HG02885 (cell line): ENCODE results near the gene ZMYM1.
"Not testable (repeated sequence)": the region's sequence is repeated elsewhere in the genome, so short reads cannot be mapped to it uniquely, and the experiment has no call there.

Experiments
- ATAC-seq: cut with Tn5 transposase; IDR thresholded peaks from one replicate; pipeline ENCODE4 v1.9.1; 2021; ENCODE audit warnings: mild to moderate bottlenecking; ENCODE audit not compliant: unreplicated experiment, poor library complexity

ZMYM1 gene

DNA sequence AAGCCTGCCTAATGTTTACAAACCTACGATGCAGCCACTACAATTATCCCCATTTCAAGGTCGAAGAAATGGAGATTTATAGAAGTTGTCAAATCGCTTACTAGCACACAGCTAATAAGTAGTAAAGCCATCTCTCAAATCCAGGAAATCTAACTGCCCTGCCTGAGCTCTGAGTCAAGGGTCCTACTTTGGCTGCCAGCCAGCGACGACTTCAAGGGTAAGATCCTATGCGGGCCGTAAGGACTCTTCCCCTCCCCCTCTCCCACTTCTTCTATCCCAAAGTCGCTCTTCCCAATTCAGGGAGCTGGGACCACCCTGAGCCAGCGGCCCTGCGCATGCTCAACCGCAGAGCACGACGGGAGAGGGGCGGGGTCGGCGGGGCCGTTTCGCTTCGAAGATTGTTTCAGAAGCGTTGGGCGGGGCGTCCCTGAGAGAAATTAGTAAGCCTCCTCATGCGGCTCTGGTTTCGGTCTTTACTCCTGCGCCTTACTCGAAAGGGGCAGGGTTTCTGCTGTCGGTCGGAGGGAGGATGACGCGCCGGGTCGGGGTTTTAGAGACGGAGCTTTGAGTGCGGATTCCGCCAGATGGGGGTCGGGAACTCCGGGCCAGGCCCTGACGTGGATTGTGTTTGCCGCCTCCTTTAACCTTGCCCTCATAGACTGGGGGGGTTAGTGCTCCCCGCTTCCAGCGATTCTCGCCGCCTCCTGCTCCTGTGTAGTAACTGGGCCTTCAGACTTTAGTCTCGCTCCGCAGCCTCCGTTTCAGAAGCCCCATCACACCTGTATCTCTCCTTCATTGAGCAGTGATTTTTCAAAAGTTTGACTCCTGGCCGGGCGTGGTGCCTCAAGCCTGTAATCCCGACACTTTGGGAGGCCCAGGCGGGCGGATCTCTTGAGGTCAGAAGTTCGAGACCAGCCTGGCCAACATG, at the start of gene ZMYM1:
Gene ZMYM1, plus strand, starts transcription at position 383 of the 928 bp plus-strand sequence. CDS start 14,603 bp downstream, outside the sequence.
- ATAC-seq, result peak; percentile 89

- ATAC-seq, result no peak
Measured at GRCh38 chr1:35029761-35030160, 49.4 kb upstream of the ZMYM1 start.

GRCh38 chr1:35030338-35030737, 48.8 kb upstream of the ZMYM1 start:
- no peak for ATAC-seq

- no peak for ATAC-seq
Measured at GRCh38 chr1:35030756-35031446, 48.3 kb upstream of the ZMYM1 start.

DNA sequence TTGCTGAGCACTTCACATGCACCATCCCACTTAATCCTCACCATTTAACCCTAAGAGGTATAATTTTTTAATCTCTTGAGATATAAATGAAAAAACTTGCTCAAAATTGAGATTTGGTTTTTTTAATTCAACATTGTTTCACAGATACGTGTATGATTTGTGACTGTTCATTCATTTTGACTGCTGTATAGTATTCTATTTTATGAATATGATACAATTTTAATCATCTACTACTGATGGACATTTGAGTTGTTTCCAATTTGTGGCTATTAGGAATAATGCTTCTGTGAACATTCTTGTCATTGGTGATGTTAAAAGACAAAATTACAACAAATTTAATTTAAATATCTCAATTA, 46.8 kb upstream of the ZMYM1 start:
- ATAC-seq, result no peak

DNA sequence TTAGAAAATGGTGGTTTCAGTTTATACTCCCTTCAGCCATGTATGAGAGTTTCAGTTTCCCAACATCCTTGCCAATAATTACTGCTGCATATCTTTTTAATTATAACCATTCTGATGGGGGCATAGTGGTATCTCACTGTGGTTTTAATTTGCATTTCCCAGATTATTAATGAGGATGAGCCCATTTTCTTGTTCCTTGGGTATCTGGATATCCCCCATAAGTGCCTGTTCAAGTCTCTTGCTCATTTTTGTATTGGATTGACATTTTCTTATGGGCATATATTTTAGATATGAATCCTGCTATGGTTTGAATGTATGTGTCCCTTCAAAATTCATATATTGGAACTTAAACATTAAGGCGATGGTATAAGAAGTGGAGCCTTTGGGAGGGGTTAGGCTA, 45.8 kb upstream of the ZMYM1 start:
- no peak for ATAC-seq

GRCh38 chr1:35036621-35037020, 42.6 kb upstream of the ZMYM1 start:
- no peak for ATAC-seq

DNA sequence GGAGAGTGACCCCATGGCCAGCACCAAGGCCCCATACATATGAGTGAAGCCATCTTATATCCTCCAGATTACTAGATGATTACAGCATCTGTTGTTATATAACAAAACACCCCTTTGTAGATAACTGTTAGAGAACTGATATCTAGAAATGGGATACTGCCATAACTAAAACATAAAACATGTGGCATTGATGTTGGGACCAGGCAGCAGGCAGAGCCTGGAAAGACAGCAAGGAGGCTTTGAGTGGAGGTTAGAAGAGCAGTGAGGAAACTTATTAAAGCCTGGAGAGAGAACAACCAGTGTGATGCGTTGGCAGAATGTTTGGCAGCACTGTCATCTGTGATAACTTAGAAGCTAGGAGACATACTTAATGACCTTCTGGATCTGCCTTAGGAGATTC, 42.0 kb upstream of the ZMYM1 start:
- ATAC-seq, result no peak

- no peak for ATAC-seq
Measured at GRCh38 chr1:35038723-35039122, 40.5 kb upstream of the ZMYM1 start.

GRCh38 chr1:35043498-35043897, 35.7 kb upstream of the ZMYM1 start:
- no peak for ATAC-seq

GRCh38 chr1:35044431-35044830, 34.8 kb upstream of the ZMYM1 start:
- ATAC-seq, result no peak

DNA sequence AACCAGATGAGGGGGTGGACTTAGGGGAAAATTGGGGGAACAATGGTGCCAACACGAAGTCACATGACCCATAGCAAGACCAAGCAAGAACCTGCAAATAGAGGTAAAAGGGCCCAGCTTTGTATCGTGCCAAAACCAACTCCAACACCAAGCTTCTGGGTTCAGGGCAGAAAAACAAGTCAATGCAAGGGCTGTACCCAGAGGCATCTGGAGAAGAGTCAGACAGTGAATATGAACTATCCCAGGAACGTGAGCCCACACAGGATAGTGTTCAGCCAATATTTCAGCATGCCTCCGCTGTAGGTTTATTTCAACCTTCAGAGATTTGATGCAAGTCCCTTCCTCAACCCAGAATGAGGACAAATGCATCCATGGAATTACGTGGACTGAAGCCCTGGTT, 32.5 kb upstream of the ZMYM1 start:
- no peak for ATAC-seq

DNA sequence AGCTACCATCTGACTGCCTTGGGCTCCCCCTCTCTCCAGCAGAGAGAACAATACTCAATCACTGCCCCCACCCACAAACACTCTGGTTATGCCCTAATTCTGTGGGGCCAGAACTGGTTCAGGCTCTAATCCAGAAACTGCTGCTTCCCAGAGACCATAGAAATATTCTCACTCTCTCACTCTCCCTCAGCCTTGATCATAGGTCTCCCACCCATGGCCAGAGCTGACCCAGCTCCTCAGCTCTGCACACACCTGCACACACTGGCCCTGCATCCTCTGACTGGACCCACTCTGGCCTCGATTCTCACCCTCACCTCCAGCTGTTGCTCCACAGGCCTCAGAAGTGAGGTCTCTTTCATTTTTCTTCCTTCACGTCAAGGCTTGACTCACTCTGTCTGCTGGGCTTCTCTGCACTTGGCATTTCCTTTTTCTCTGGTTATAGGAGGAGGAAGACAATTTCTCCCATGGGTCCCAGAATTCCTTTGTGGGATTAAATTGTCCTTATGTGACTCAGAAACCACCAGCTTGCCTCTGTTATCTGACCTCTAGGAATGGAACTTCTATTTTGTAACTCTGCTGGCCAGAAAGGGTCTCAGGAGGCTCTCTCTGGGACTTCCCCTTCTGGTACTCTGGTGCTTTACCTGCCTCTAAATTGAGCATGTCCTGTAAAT, 31.9 kb upstream of the ZMYM1 start:
- ATAC-seq, result no peak

DNA sequence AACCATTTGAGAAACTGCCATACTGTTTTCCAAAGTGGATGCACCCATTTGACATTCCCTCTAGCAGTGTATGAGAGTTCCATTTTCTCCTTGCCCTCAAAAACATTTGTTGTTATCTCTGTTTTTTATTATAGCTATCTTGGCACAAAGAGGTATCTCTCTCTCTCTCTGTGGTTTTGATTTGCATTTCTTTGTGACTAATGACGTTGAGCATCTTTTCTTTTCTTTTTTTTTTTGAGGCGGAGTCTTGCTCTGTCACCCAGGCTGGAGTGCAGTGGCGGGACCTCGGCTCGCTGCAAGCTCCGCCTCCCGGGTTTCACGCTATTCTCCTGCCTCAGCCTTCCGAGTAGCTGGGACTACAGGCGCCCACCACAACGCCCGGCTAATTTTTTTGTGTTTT, 30.1 kb upstream of the ZMYM1 start:
- ATAC-seq, result no peak

DNA sequence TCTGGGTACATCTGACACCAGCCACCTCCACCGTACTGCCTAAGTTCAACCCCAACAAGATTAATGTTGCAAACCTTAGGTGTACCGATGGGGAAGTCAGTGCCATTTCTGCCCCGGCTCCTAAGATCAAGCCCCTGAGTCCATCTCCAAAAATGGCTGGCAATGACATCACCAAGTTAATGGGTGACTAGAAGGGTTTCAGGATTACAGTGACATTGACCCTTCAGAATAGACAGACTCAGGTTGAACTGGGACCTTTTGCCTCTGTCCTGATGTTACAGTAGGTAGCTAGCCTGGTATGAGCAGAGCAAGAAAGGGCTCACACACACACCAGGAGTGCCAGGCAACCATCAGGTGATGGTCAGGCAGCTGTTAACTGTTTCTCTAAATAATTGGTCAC, 25.8 kb upstream of the ZMYM1 start:
- no peak for ATAC-seq

- not testable (repeated sequence) for ATAC-seq
Measured at GRCh38 chr1:35054282-35054681, 24.9 kb upstream of the ZMYM1 start.

DNA sequence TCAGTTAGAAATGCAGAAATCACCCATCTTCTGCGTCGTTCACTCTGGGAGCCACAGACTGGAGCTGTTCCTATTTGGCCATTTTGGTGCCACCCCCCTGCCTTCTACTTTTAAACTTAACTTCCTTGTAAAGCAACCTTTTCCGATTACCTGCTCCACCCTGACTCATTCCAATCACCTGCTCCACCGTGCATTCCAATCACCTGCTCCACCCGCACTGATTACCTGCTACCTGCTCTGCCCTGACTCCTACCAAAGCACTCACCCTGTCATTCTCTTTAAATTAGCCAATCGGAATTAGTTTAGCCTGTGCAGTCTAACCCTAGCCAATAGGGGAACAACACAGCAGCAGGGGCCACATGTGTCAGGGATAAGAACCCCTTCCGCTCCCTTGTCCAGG, 20.9 kb upstream of the ZMYM1 start:
- not testable (repeated sequence) for ATAC-seq

DNA sequence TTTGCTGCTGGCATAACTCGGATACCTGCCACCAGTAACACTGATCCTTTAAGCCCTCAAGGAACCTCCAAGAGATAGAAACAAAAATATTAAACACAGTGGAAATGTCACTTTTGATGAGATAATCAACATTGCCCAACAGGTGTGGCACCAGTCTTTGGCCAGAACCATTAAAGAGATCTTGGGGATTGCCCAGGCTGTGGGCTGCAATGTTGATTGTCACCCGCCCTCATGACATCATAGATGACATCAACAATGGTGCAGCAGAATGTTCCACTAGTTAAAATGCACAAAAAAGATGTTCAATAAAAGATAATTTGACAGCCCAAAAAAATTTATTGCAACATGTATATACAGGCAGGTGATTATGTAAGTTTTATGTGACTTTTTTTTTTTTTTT, 20.2 kb upstream of the ZMYM1 start:
- ATAC-seq, result no peak

GRCh38 chr1:35062518-35063196, 16.5 kb upstream of the ZMYM1 start:
- ATAC-seq, result no peak

DNA sequence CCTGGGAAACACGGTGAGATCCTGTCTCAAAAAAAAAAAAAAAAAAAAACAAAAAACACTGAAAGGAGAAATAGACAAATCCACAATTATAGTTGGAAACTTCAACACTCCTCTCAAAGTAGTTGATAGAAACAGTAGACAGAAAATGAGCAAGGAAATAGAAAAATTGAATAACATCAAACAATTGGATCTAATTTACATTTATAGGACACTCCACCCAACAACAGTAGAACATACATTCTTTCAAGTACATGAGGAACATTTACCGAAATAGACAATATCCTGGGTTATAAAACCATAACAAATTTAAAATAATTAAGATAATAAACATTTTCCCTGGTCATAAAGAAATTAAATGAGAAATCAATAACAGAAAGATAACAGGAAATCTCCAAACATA, 14.9 kb upstream of the ZMYM1 start:
- ATAC-seq, result no peak

DNA sequence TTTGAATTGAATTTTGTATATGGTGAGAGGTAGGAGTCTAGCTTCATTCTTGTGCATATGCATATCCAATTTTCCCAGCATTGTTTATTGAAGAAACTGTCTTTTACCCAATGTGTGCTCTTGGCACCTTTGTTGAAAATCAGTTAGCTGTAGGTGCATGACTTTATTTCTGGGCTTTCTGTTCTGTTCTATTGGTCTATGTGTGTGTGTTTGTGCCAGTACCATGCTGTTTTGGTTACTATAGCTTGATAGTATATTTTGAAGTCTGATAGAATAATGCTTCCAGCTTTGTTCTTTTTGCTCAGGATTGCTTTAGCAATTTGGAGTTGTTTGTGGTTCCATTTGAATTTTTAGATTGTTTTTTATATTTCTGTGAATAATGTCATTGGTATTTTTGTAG, 9.4 kb upstream of the ZMYM1 start:
- no peak for ATAC-seq
